Measurements from ENCODE around the gene SLC35G2.
"Not testable (repeated sequence)": the region's sequence is repeated elsewhere in the genome, so short reads cannot be mapped to it uniquely, and the experiment has no call there.

The SLC35G2 gene

GRCh38 chr3:136891934-136892855 is 73.3 kb downstream of the SLC35G2 start:
- no peak for DNase-seq

DNA sequence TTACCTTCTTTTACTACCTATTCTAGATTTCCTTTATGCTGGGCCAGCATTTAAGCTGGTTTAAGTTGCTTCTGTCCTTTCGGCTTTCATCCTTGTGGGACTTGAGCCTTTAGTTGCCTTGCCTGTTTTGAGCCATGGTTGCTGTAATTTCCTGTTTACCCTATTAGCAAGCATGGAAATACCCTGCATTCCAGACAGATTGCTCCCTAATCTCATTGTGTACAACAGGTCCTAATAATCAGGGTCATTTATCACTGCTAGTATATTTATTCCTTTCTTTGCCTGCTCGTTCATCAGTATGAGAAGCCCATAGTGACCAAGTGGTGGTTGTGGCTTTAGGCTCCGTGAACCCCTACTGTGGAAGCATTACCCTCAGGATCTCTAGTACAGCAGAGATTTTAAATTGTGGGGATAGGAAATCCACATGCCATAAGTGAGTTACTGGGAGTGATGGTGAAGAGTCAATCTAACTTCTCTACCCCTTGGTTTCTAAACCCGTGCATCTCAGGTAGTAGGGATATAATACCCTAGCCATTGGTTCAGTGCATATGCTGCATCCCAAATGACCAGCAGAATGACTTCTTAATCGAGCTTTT is 75.0 kb downstream of the SLC35G2 start:
- DNase-seq, result no peak

- not testable (repeated sequence) for DNase-seq
Measured at GRCh38 chr3:136897171-136897570, 78.2 kb downstream of the SLC35G2 start.

- DNase-seq, result no peak
Measured at GRCh38 chr3:136898549-136898948, 79.6 kb downstream of the SLC35G2 start.

DNA sequence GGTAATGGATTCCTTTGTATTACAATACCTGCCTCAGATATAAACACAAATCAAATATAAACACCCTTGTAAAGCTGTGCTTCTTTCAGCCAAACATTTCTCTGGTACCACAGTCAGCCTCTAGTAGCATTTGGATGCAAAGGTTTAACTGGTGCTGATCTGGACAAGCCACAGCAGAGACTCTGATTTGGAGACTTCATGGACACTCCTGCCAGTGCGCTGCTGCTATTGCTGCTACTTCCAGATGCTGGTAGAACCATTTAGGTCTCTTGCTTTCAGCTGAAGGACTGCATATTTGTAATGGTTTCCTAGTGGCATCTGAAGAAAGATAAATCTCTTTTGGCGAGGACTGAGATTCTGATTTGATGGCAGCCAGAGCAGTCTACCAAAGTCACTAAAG is 80.0 kb downstream of the SLC35G2 start:
- DNase-seq, result no peak

- no peak for DNase-seq
Measured at GRCh38 chr3:136899622-136900158, 80.8 kb downstream of the SLC35G2 start.

DNA sequence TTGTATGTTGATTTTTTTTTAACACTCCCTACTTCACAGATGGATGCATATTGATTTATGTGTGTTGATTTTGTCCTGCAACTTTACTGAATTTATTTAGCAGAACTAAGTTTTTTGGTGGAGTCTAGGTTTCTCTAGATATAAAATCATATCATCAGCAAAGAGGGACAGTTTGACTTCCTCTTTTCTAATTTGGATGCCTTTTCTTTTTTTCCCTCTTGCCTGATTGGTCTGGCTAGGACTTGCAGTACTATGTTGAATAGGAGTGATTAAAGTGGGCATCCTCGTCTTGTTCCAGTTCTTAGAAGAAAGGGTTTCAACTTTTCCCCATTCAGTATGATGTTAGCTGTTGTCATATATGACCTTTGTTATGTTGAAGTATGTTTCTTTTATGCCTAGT is 81.8 kb downstream of the SLC35G2 start:
- DNase-seq, result not testable (repeated sequence)

- DNase-seq, result no peak
Measured at GRCh38 chr3:136901391-136901790, 82.5 kb downstream of the SLC35G2 start.

DNA sequence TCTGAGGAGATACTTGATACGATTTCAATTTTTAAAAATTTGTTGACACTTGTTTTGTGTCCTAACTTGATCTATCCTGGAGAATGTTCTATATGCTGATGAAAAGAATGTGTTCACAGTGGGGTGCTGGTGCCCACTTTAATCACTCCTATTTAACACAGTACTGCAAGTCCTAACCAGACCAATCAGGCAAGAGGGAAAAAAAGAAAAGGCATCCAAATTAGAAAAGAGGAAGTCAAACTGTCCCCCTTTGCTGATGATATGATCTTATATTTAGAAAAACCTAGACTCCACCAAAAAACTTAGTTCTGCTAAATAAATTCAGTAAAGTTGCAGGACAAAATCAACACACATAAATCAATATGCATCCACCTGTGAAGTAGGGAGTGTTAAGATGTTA is 83.6 kb downstream of the SLC35G2 start:
- not testable (repeated sequence) for DNase-seq

DNA sequence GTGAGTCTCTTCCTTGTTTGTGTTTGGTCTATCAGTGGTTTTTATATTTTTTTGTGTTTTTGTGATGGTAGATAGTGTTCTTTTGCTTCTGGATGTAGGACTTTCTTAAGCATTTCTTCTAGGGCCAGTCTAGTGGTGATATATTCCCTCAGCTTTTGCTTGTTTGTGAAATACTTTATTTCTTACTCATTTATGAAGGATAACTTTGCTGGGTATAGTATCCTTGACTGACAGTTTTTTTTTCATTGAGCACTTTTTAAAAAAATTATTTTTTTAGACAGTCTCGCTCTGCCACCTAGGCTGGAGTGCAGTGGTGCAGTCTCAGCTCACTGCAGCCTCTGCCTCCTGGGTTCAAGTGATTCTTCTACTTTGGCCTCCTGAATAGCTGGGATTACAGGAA is 85.0 kb downstream of the SLC35G2 start:
- no peak for DNase-seq

- no peak for DNase-seq
Measured at GRCh38 chr3:136904746-136905145, 85.8 kb downstream of the SLC35G2 start.

All from T1000 (cell line).